ENCODE measurements around the gene HADHB. TPM values are rescaled to one million over a fixed set of nuclear protein-coding genes. Genes with fewer than 3 reads are reported as not detected.
"Not testable (repeated sequence)": the region's sequence is repeated elsewhere in the genome, so short reads cannot be mapped to it uniquely, and the experiment has no call there.

The HADHB gene
- total and polyA plus RNA-seq, 9 donors, result 73.1 to 115 (median 98.5) TPM

DNA sequence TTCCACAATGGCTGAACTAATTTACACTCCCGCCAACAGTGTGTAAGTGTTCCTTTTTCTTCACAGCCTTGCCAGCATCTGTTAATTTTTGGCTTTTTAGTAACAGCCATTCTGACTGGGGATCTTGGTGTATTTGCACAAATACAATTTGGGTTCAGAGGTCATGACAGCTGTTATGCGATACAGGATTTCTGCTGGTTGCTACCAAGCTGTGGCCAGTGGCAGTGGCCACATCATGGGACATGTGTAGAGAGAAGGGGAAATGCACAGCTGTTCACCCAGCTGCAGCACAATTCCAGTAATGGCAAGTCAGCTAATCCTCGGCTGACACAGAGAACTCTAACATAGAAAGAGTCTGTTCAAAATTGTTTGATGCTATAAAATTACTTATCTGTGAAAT, 80.2 kb downstream of the HADHB start:
- H3K27ac ChIP-seq (ENCODE audit: low read length), result peak overlapping the region; percentile 10
- H3K27me3 ChIP-seq (ENCODE audit: control insufficient read depth, insufficient read depth, low read length), result no peaks in the 10 kb centered on the region
- peak; percentile 66 for DNase-seq
- H3K36me3 ChIP-seq (ENCODE audit: control insufficient read depth, insufficient read depth, low read length), result no peaks in the 10 kb centered on the region
- no peaks in the 10 kb centered on the region for H3K4me1 ChIP-seq (ENCODE audit: control insufficient read depth, insufficient read depth, low read length)
- WGBS (ENCODE audit: insufficient coverage), result 80% methylated on average over 1 of the region's 3 CpGs
- no peaks in the 10 kb centered on the region for H3K9me3 ChIP-seq (replicated peaks; ENCODE audit: control insufficient read depth, low read depth, low read length)
- no peak overlapping the region for H3K4me3 ChIP-seq (ENCODE audit: low read length)

DNA sequence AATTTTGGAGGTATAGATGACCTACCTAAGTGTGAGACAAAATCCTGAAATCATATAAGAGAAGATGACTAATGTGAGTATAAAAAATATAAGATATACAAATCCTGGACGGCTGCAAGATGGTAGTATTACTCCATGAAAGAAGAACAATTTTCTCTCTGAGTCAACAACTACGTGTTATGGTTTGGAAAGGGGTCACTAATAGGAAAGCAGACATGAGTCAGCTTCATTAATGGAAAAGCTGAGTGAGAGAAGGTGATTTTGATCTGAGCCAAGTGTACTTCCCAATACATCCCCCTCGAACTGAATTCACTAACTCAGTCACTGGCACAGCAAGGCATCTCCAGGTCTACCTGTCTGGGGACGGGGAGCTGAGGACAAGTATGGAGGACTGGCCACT, 81.1 kb downstream of the HADHB start:
- no CpG with 5 or more reads among the region's 4 CpGs for WGBS (ENCODE audit: insufficient coverage)
- Histone ChIP-seq H3K27ac (ENCODE audit: low read length) (no peak overlapping the region), H3K4me1 (ENCODE audit: control insufficient read depth, insufficient read depth, low read length) (peaks cover 3% of the 10 kb centered on the region), H3K27me3 (ENCODE audit: control insufficient read depth, insufficient read depth, low read length) (no peaks in the 10 kb centered on the region), H3K36me3 (ENCODE audit: control insufficient read depth, insufficient read depth, low read length) (no peaks in the 10 kb centered on the region), H3K4me3 (ENCODE audit: low read length) (no peak overlapping the region), H3K9me3 (replicated peaks; ENCODE audit: control insufficient read depth, low read depth, low read length) (no peaks in the 10 kb centered on the region)
- no peak for DNase-seq

DNA sequence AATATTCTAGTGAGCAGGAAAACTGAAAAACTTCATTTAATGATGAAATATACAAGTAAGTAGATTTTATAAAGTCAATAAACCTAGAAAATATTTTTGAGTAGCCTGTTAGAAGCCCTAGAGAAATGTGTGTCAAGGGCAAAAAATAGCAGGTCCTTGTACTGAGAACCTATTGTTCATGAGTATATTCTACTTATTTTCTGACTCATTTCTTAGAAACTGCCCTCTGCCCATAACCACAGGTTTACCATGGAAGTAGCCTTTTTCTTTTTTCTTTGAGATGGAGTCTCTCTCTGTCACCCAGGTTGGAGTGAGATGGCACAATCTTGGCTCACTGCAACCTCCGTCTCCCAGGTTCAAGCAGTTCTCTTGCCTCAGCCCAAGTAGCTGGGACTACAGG, 81.8 kb downstream of the HADHB start:
- Histone ChIP-seq H3K27me3 (ENCODE audit: control insufficient read depth, insufficient read depth, low read length) (no peaks in the 10 kb centered on the region), H3K36me3 (ENCODE audit: control insufficient read depth, insufficient read depth, low read length) (no peaks in the 10 kb centered on the region), H3K27ac (ENCODE audit: low read length) (no peak overlapping the region), H3K9me3 (replicated peaks; ENCODE audit: control insufficient read depth, low read depth, low read length) (no peaks in the 10 kb centered on the region), H3K4me1 (ENCODE audit: control insufficient read depth, insufficient read depth, low read length) (peaks cover 3% of the 10 kb centered on the region), H3K4me3 (ENCODE audit: low read length) (no peak overlapping the region)
- DNase-seq, result no peak
- 80% methylated on average over 1 of the region's 1 CpG for WGBS (ENCODE audit: insufficient coverage)

DNA sequence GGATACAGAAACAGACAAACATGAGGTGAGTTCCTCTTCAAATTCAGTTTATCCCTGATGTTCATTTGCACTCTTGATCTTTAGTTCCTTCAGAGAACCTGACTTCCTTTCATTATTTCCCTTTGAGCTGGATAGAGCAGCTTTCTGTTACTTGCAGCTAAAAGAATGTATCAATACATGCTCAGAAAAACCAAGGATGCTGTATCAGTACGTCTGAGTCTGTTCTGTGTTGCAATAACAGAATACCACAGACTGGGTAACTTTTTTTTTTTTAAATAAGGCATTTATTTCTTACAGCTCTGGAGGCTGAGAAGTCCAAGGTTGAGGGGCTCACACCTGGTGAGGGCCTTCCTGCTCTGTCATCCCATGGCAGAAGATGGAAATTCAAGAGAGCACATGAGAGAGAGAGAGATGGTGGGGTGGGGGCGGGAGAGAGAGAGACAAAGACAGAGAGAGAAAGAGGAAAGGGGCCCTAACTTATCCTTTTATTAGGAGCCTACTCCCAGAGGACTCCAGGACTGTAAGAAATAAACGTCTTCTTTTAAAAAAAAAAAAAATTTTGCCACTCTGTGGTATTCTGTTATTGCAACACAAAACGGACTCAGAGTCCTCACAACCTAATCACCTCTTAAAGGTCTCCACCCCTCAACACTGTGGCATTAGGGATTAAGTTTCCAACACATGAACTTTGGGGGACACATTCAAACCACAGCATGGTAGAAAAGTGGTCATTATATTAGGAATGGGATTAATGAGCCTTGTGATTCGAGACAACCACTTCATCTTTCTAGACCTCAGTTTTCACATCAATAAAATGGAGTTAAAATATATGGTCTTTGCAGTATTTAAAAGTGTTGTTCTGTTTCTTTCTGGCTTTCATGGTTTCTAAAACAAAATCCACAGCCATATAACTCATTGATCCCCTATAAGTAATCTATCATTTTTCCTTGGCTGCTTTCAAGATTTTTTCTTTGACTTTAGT, 82.8 kb downstream of the HADHB start:
- Histone ChIP-seq H3K4me1 (ENCODE audit: control insufficient read depth, insufficient read depth, low read length) (peaks cover 3% of the 10 kb centered on the region), H3K9me3 (replicated peaks; ENCODE audit: control insufficient read depth, low read depth, low read length) (no peaks in the 10 kb centered on the region), H3K27ac (ENCODE audit: low read length) (no peak overlapping the region), H3K4me3 (ENCODE audit: low read length) (no peak overlapping the region), H3K36me3 (ENCODE audit: control insufficient read depth, insufficient read depth, low read length) (no peaks in the 10 kb centered on the region), H3K27me3 (ENCODE audit: control insufficient read depth, insufficient read depth, low read length) (no peaks in the 10 kb centered on the region)
- no CpG with 5 or more reads among the region's 5 CpGs for WGBS (ENCODE audit: insufficient coverage)
- no peak for DNase-seq

DNA sequence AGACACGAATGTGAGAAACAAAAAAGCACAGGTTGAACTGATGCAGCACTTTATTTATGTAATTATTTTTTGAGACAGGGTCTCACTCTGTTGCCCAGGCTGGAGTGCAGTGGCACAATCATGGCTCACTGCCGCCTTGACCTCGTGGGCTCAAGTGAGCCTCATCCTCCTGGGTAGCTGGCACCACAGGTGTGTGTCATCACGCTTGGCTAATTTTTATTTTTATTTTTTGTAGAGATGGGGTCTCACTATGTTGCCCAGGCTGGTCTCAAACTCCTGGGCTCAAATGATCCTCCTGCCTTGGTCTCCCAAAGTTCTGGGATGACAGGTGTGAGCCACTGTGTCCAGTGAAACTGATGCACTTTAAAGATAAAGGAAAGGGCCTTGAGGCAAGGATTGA, 84.3 kb downstream of the HADHB start:
- not testable (repeated sequence) for DNase-seq; H3K4me1 ChIP-seq (ENCODE audit: control insufficient read depth, insufficient read depth, low read length); H3K9me3 ChIP-seq (replicated peaks; ENCODE audit: control insufficient read depth, low read depth, low read length); H3K4me3 ChIP-seq (ENCODE audit: low read length); H3K36me3 ChIP-seq (ENCODE audit: control insufficient read depth, insufficient read depth, low read length); H3K27me3 ChIP-seq (ENCODE audit: control insufficient read depth, insufficient read depth, low read length); H3K27ac ChIP-seq (ENCODE audit: low read length)
- 93% methylated on average over 3 of the region's 4 CpGs for WGBS (ENCODE audit: insufficient coverage)

DNA sequence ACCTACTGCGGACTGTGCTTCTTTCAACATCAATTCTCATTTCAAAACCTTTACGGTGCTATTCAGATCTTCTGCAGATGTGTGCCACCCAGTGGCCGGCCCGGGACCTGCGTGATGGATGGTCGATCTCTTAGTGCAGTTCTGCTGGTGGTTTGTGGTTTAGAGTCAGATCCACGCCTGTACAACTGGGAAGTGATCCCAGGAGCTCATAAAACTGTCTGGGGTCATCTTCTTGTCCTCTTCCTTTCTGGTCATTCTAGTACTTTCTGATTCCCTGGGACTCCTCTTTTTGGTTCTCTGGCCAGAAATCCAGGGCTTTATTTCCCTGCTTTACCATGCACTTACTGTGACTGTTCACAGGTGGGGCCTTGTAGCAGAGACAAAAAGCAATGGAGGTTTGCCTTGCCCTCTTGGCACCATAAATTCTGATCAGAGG, 85.4 kb downstream of the HADHB start:
- WGBS (ENCODE audit: insufficient coverage), result 0% methylated on average over 4 of the region's 7 CpGs
- H3K9me3 ChIP-seq (replicated peaks; ENCODE audit: control insufficient read depth, low read depth, low read length), result no peaks in the 10 kb centered on the region
- peak; percentile 83 for DNase-seq
- H3K27me3 ChIP-seq (ENCODE audit: control insufficient read depth, insufficient read depth, low read length), result no peaks in the 10 kb centered on the region
- no peak overlapping the region for H3K27ac ChIP-seq (ENCODE audit: low read length)
- peaks cover 3% of the 10 kb centered on the region for H3K4me1 ChIP-seq (ENCODE audit: control insufficient read depth, insufficient read depth, low read length)
- no peaks in the 10 kb centered on the region for H3K36me3 ChIP-seq (ENCODE audit: control insufficient read depth, insufficient read depth, low read length)
- no peak overlapping the region for H3K4me3 ChIP-seq (ENCODE audit: low read length)

DNA sequence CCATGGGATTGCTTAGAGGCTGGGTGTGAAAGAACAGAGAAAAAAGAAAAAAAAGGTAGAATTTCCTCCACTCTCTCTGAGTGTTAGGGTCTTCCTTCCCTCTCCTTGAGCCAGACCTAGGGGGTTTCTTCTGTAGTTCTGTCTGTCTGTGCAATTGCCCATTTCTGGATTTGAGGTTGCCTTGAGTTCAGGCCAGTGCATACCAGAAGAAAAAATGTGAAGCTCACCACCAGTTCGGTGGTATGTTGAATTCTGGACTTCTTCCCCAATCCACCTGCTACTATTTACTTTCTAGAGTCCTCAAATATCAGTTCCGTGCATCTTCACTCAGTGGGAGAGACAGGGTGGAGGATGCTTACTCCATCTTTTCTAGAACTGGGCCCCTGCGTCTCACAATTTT, 85.9 kb downstream of the HADHB start:
- no peak for DNase-seq
- no CpG with 5 or more reads among the region's 3 CpGs for WGBS (ENCODE audit: insufficient coverage)
- no peaks in the 10 kb centered on the region for H3K9me3 ChIP-seq (replicated peaks; ENCODE audit: control insufficient read depth, low read depth, low read length)
- no peak overlapping the region for H3K27ac ChIP-seq (ENCODE audit: low read length)
- no peak overlapping the region for H3K4me3 ChIP-seq (ENCODE audit: low read length)
- H3K36me3 ChIP-seq (ENCODE audit: control insufficient read depth, insufficient read depth, low read length), result no peaks in the 10 kb centered on the region
- peaks cover 3% of the 10 kb centered on the region for H3K4me1 ChIP-seq (ENCODE audit: control insufficient read depth, insufficient read depth, low read length)
- H3K27me3 ChIP-seq (ENCODE audit: control insufficient read depth, insufficient read depth, low read length), result no peaks in the 10 kb centered on the region

DNA sequence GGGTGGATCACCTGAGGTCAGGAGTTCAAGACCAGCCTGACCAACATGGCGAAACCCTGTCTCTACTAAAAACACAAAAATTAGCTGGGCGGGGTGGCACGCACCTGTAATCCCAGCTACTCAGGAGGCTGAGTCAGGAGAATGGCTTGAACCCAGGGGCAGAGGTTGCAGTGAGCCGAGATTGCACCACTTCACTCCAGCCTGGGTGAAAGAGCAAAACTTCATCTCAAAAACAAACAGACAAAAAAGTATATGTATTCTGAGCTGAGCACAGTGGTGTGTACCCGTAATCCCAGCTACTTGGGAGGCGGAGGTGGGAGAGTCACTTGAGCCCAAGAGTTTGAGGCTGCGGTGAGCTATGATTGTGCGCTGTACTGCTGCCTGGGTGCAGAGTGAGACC, 86.6 kb downstream of the HADHB start:
- H3K4me3 ChIP-seq (ENCODE audit: low read length); DNase-seq; H3K36me3 ChIP-seq (ENCODE audit: control insufficient read depth, insufficient read depth, low read length); H3K27me3 ChIP-seq (ENCODE audit: control insufficient read depth, insufficient read depth, low read length); H3K27ac ChIP-seq (ENCODE audit: low read length); H3K9me3 ChIP-seq (replicated peaks; ENCODE audit: control insufficient read depth, low read depth, low read length); H3K4me1 ChIP-seq (ENCODE audit: control insufficient read depth, insufficient read depth, low read length): not testable (repeated sequence)
- 80% methylated on average over 2 of the region's 8 CpGs for WGBS (ENCODE audit: insufficient coverage)

DNA sequence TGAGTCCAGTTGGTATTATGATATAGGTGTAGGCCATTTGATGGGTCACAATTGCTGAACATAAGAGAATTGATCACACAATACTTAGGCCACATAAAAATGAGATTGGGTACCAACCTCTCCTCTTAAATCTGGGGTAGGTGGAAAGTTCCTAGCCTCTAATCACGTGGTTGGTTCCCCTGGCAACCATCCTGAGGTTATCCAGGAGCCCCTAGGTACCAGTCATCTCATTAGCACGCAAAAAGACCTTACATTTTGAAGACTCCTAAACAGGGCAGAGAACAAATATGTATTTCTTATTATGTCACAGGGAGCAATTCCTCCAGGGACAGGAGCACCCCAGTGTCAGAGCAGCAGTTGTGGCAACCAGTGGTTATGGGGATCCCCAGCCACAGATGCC, 88.6 kb downstream of the HADHB start:
- no CpG with 5 or more reads among the region's 2 CpGs for WGBS (ENCODE audit: insufficient coverage)
- no peak for DNase-seq
- no peak overlapping the region for H3K4me3 ChIP-seq (ENCODE audit: low read length)

DNA sequence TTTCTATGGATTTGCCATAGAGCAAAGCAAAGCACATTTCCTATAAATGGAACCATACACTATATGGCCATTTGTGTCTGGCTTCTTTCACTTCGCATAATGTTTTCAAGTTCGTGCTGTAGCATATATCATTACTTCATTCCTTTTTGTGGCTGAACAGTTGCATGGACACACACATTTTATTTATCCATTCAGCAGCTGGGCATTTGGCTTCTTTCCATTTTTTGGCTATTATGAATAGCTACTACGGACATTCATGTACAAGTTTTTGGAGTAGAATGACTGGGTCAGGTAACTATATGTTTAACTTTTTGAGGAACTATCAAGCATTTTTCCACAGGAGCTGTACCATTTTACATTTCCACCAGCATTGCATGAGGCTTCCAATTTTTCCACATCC, 90.5 kb downstream of the HADHB start:
- no peak overlapping the region for H3K4me3 ChIP-seq (ENCODE audit: low read length)
- H3K9me3 ChIP-seq (replicated peaks; ENCODE audit: control insufficient read depth, low read depth, low read length), result no peaks in the 10 kb centered on the region
- H3K36me3 ChIP-seq (ENCODE audit: control insufficient read depth, insufficient read depth, low read length), result no peaks in the 10 kb centered on the region
- peak; percentile 52 for DNase-seq
- H3K27me3 ChIP-seq (ENCODE audit: control insufficient read depth, insufficient read depth, low read length), result no peaks in the 10 kb centered on the region
- peaks cover under 1% of the 10 kb centered on the region for H3K4me1 ChIP-seq (ENCODE audit: control insufficient read depth, insufficient read depth, low read length)
- H3K27ac ChIP-seq (ENCODE audit: low read length), result no peak overlapping the region
- no CpG with 5 or more reads among the region's 3 CpGs for WGBS (ENCODE audit: insufficient coverage)

More for the DNA sequence above, 88.6 kb downstream of the HADHB start:
- H3K9me3 ChIP-seq (replicated peaks; ENCODE audit: control insufficient read depth, low read depth, low read length), result no peaks in the 10 kb centered on the region
- H3K27ac ChIP-seq (ENCODE audit: low read length), result no peak overlapping the region
- peaks cover 3% of the 10 kb centered on the region for H3K4me1 ChIP-seq (ENCODE audit: control insufficient read depth, insufficient read depth, low read length)
- no peaks in the 10 kb centered on the region for H3K27me3 ChIP-seq (ENCODE audit: control insufficient read depth, insufficient read depth, low read length)
- H3K36me3 ChIP-seq (ENCODE audit: control insufficient read depth, insufficient read depth, low read length), result no peaks in the 10 kb centered on the region

All from muscle of leg (tissue), 11 donors.